COLO668 (cell line): ENCODE measurements around the gene PPP1R8.
"Not testable (repeated sequence)": the region's sequence is repeated elsewhere in the genome, so short reads cannot be mapped to it uniquely, and the experiment has no call there.

Experiments
- DNase-seq: peaks from one replicate; lab custom pipeline; 2025; ENCODE audit not compliant: unreplicated experiment; lab: John Stamatoyannopoulos, UW

PPP1R8 gene

GRCh38 chr1:27831568-27832410 lies 1.2 kb downstream of the PPP1R8 start:
- no peak for DNase-seq

DNA sequence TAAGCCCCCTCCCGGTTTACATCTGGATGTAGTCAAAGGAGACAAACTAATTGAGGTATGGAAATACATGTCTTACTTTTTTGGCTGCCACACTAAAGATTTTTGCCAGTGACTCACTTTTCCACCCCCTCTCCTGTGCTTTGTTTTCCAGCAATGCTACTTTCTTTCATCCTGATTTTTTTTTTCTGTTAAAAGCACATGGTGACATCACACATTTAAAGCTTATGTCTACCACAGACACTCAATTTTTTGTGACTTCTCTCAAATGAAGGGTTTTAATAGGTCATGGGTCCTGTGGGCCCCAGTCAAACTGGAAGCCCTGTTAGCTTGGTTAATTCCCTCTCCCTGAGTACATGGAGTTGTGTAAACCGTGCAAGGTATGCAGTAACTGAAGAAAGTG lies 2.2 kb downstream of the PPP1R8 start:
- DNase-seq: no peak

GRCh38 chr1:27833470-27833869 lies 2.9 kb downstream of the PPP1R8 start:
- DNase-seq: no peak

GRCh38 chr1:27835046-27835445 lies 4.5 kb downstream of the PPP1R8 start:
- DNase-seq: no peak

- no peak for DNase-seq
Observed at GRCh38 chr1:27835501-27835900, 4.9 kb downstream of the PPP1R8 start.

DNA sequence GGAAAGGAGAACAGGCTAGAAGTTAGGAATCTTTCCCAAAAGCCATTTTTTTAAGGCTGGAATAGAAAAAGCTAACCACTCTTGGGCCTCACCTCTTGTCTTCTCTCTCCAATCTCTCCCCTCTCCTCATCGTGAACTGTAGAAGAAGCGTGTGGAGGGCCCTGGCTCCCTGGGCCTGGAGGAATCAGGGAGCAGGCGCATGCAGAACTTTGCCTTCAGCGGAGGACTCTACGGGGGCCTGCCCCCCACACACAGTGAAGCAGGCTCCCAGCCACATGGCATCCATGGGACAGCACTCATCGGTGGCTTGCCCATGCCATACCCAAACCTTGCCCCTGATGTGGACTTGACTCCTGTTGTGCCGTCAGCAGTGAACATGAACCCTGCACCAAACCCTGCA lies 19.4 kb downstream of the PPP1R8 start:
- no peak for DNase-seq

DNA sequence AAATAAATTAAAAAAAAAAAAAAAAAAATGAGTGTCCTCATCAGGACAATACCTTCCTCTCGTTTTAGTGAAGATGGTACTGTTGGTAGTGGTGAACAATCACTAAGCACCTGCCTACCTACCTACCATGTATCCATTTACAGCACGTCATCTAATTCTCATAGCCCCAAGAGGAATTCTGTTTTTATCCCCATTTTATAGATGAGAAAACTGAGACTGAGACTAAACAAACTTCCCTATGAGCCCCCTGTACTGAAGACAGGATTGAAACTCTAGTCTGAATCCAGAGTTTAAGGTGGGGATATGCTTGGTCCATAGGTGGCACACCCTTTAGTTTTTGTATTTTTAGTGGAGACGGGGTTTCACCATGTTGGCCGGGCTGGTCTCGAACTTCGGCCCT lies 24.5 kb downstream of the PPP1R8 start:
- no peak for DNase-seq

- no peak for DNase-seq
Observed at GRCh38 chr1:27856561-27857343, 26.2 kb downstream of the PPP1R8 start.

DNA sequence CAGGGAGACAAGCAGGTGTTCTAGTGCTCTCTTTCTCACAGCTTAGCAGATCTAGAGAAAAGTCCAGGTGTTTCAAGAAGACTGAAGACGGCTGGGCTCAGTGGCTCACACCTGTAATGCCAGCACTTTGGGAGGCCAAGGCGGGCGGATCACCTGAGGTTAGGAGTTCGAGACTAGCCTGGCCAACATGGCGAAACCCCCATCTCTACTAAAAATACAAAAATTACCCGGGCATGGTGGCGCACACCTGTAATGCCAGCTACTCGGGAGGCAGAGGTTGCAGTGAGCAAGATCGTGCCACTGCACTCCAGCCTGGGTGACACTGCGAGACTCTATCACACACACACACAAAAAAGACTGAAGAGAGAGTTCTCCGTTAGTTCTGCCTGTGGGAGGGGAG lies 27.0 kb downstream of the PPP1R8 start:
- DNase-seq: not testable (repeated sequence)

GRCh38 chr1:27858072-27858948 lies 27.7 kb downstream of the PPP1R8 start:
- DNase-seq: peak; percentile 89

DNA sequence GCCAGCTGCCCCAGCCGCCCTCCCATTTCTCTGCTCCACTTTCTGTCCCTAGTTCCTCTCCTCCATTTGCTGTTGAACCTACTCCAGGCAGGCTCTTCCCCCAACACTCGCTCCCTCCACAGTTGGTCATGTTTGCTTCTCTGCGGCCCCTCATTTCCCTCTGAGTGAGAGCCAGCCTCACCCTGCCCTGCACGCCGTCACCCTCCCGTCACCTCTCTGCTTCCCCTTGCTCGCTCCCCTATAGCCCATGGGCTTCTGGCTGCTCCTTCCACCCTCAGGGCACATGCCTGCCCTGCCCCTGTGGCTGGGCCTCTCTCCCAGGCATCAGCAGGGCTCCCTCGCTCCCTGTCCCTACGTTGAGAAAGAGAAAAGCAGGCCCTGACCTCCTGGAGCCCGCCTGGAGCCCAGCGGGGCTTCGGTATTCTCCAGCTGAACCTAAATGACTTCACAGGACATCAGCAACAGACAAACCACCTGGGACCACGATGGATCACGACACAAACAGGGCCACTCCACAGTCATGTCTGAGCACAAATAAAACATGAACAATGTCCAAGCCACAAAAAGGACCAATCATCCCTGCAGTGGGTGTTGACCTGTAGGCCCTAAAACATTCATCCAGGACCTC lies 28.5 kb downstream of the PPP1R8 start:
- DNase-seq: no peak

DNA sequence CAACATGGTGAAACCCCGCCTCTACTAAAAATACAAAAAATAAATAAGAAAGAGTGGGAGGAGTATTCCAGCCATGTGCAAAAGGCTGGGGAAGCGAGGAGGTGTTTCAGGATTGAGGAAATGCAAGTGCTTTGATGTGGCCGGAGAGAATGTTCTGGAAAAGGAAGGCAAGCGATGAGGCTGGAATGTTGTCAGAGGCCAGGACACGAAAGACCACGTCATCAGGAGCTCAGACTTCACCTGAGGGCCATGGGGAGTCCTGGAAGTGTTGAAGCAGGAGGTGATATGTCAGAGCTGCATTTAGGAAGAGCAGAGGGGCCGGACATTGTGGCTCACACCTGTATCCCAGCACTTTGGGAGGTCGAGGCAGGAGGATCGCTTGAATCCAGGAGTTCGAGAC lies 30.9 kb downstream of the PPP1R8 start:
- no peak for DNase-seq

DNA sequence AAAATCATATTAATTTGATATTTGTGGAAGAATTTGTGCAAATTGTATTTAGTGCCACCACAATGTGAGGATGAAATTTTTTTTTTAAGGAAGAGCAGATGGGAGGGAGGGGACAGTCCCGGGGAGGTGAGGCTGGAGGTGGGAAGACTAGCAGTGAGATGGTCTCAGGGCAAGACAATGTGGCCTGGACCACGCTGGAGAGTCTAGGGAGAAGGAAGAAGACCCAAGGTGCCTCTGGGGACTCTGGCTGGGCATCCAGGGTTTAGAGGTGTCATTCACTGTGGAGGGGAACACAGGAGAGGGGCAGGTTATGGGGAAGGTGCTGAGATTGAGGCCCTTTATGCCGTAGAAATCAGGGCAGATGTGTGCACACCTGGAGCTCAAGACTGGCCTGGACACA lies 31.4 kb downstream of the PPP1R8 start:
- DNase-seq: no peak

- DNase-seq: no peak
Observed at GRCh38 chr1:27862671-27863537, 32.3 kb downstream of the PPP1R8 start.

GRCh38 chr1:27863538-27863915 lies 32.9 kb downstream of the PPP1R8 start:
- no peak for DNase-seq

GRCh38 chr1:27864264-27864895 lies 33.8 kb downstream of the PPP1R8 start:
- no peak for DNase-seq

DNA sequence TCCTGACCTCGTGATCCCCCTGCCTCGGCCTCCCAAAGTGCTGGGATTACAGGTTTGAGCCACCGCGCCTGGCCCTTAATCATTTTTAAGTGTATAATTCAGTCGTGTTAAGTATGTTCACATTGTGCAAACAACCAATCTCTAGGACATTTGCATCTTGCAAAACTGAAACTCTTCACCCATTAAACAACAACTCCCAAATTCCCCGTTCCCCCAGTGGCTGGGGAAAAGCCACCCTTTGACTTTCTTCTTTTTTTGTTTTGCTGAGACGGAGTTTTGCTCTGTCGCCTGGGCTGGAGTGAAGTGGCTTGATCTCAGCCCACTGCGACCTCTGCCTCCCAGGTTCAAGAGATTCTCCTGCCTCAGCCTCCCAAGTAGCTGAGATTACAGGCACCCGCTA lies 35.2 kb downstream of the PPP1R8 start:
- DNase-seq: no peak

GRCh38 chr1:27868556-27868931 lies 38.0 kb downstream of the PPP1R8 start:
- DNase-seq: no peak

- no peak for DNase-seq
Observed at GRCh38 chr1:27868932-27869718, 38.5 kb downstream of the PPP1R8 start.
